ENCODE data around the gene KCNJ15.

DNA sequence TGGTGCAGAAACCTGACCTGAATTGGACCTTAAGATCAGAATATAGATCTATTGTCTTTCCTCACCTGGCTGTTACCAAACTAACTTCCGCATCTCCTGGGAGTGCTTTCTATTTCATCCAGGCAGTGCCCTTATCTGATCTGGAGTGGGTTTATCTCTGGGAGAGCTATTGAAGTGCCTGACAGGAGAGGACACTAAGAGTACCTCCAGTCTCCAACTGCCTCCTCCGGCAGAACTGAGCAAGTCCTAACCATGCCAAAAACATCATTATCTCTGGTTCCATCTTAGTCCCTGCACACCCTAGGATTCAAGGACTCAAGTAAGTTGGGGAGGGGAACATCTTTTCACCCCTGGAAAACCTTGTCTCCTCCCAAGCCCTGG, 12.4 kb upstream of the KCNJ15 start:
- TF ChIP-seq, protein P1, sequence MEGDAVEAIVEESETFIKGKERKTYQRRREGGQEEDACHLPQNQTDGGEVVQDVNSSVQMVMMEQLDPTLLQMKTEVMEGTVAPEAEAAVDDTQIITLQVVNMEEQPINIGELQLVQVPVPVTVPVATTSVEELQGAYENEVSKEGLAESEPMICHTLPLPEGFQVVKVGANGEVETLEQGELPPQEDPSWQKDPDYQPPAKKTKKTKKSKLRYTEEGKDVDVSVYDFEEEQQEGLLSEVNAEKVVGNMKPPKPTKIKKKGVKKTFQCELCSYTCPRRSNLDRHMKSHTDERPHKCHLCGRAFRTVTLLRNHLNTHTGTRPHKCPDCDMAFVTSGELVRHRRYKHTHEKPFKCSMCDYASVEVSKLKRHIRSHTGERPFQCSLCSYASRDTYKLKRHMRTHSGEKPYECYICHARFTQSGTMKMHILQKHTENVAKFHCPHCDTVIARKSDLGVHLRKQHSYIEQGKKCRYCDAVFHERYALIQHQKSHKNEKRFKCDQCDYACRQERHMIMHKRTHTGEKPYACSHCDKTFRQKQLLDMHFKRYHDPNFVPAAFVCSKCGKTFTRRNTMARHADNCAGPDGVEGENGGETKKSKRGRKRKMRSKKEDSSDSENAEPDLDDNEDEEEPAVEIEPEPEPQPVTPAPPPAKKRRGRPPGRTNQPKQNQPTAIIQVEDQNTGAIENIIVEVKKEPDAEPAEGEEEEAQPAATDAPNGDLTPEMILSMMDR (IDR thresholded peaks at IDR 0.05), result no peak
- TF ChIP-seq POLR2A (IDR thresholded peaks at IDR 0.05), result no peak

Measured in heart left ventricle (tissue), 13 donors.